Measurements from ENCODE around the gene SMYD3. TPM values are rescaled to one million over a fixed set of nuclear protein-coding genes. Genes with fewer than 3 reads are reported as not detected.
A peak's percentile ranks its signal among the peaks of the same experiment; 100 is the strongest.

SMYD3 gene
- total and polyA plus RNA-seq, 9 of the 15 experiments (the other 6 are each of a cell fraction or from before 2014, with no cell fraction given): 128 to 440 (median 197) TPM

GRCh38 chr1:245896258-245896657 is 610.8 kb downstream of the SMYD3 start:
- 94% methylated on average over 3 of the region's 3 CpGs for WGBS (ENCODE audit: insufficient coverage, low coverage, missing lambda C conversion rate)
- Histone ChIP-seq H3K9ac (ENCODE audit: insufficient read depth in 1 of 2, low read depth in 2 of 2, low read length in 2 of 2) (no peak overlapping the region), H3K4me3 (no peak overlapping the region), H3K27me3 (ENCODE audit: control insufficient read depth in 2 of 2, insufficient read depth in 2 of 2, low read length in 2 of 2) (no peaks in the 10 kb centered on the region), H4K20me1 (replicated peaks; ENCODE audit: control insufficient read depth, insufficient read depth, low read length) (no peaks in the 10 kb centered on the region), H3K27ac (ENCODE audit: extremely low read depth, low read depth, low read length) (no peak overlapping the region), H3K36me3 (ENCODE audit: control insufficient read depth, insufficient read depth, low read length) (peaks cover 74% of the 10 kb centered on the region), H3K9me1 (ENCODE audit: control insufficient read depth, insufficient read depth, low read length) (peaks cover 4% of the 10 kb centered on the region), H3K79me2 (ENCODE audit: control insufficient read depth, insufficient read depth, low read length) (peaks cover 22% of the 10 kb centered on the region; the same call in 2 of the 3 replicates), H3K4me2 (ENCODE audit: insufficient read depth, low read length) (no peak overlapping the region), H3K4me1 (replicated peaks in 1 of 2; ENCODE audit: control insufficient read depth in 2 of 2, insufficient read depth in 2 of 2, low read length in 2 of 2) (no peaks in the 10 kb centered on the region), H2AFZ (ENCODE audit: low read depth, low read length) (no peak overlapping the region), H3K9me3 (replicated peaks; ENCODE audit: control insufficient read depth, insufficient read depth, low read depth, low read length) (peaks cover 14% of the 10 kb centered on the region)
- no peak for ATAC-seq
- DNase-seq (ENCODE audit: extremely low read depth in 1 of 4, low spot score in 3 of 4): no peak
- POLR2A ChIA-PET: no interaction called here
- no peak for FAIRE-seq
- BruUV-seq (replicated peaks): no TSS peak
- CTCF ChIA-PET (ENCODE audit: low intra/inter-chr PET ratio): interaction anchor here (0.6 kb wide), 1 partner anchor 616 kb away, joined by 3 read pairs; no protein-coding TSS in a partner anchor
- in situ Hi-C loops (cut with MboI): no loop called here
- TF ChIP-seq POLR2AphosphoS2 (IDR thresholded peaks at IDR 0.05; ENCODE audit: low read length) (0 out of 2 replicates have a peak, but pooled peaks have one; percentile 46), ESRRB (CRISPR knock-in tag; IDR thresholded peaks at IDR 0.05; ENCODE audit: borderline replicate concordance) (no peak)
- intact Hi-C loops (cut with micrococcal nuclease): no loop called here

DNA sequence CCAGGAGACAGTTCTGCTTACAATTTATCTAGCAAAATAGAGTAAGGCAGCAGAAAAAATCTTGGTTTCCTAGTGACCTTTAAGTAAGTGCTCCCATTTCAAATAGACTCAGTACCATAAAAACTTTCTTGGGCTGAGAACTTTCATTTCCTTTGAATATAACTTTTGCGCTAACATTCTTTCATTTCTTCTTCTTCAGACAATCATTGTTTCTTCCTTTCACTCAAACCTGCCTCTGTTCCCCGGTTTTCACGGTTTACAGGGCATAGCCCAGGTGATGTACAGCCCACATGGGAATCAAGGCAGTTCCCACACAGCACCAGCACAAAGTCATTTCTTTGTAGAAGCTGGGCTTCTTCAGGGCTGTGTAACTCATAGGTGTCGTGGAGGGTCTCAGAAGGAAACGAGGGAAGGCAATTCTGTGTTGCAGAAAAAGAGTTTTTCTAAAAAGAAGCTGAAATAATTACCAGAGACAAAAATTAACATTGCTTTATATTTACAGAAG is 611.6 kb downstream of the SMYD3 start:
- H3K79me2 ChIP-seq (ENCODE audit: control insufficient read depth, insufficient read depth, low read length): peaks cover 20% of the 10 kb centered on the region; the same call in 2 of the 3 replicates
- peaks cover 4% of the 10 kb centered on the region for H3K9me1 ChIP-seq (ENCODE audit: control insufficient read depth, insufficient read depth, low read length)
- intact Hi-C loops (cut with micrococcal nuclease): no loop called here
- BruUV-seq (replicated peaks): no TSS peak
- no peaks in the 10 kb centered on the region for H3K27me3 ChIP-seq (ENCODE audit: control insufficient read depth in 2 of 2, insufficient read depth in 2 of 2, low read length in 2 of 2)
- no peak overlapping the region for H2AFZ ChIP-seq (ENCODE audit: low read depth, low read length)
- DNase-seq (ENCODE audit: extremely low read depth in 1 of 4, low spot score in 3 of 4) (no peak), ATAC-seq (no peak), FAIRE-seq (peak; percentile 26)
- no peak overlapping the region for H3K27ac ChIP-seq (ENCODE audit: extremely low read depth, low read depth, low read length)
- in situ Hi-C loops (cut with MboI): no loop called here
- ChIA-PET CTCF (ENCODE audit: low intra/inter-chr PET ratio) (no interaction called here), POLR2A (no interaction called here)
- TF ChIP-seq ZNF347 (CRISPR knock-in tag; IDR thresholded peaks at IDR 0.05; ENCODE audit: low read depth) (no peak), MAFK (IDR thresholded peaks at IDR 0.05; ENCODE audit: low read length) (no peak), NFE2 (IDR thresholded peaks at IDR 0.05; ENCODE audit: low read depth) (no peak), MTA1 (IDR thresholded peaks at IDR 0.05; ENCODE audit: borderline replicate concordance) (no peak)
- no peak overlapping the region for H3K9ac ChIP-seq (ENCODE audit: insufficient read depth in 1 of 2, low read depth in 2 of 2, low read length in 2 of 2)
- H4K20me1 ChIP-seq (replicated peaks; ENCODE audit: control insufficient read depth, insufficient read depth, low read length): no peaks in the 10 kb centered on the region
- H3K9me3 ChIP-seq (replicated peaks; ENCODE audit: control insufficient read depth, insufficient read depth, low read depth, low read length): peaks cover 14% of the 10 kb centered on the region
- no peaks in the 10 kb centered on the region for H3K4me1 ChIP-seq (replicated peaks in 1 of 2; ENCODE audit: control insufficient read depth in 2 of 2, insufficient read depth in 2 of 2, low read length in 2 of 2)
- H3K4me2 ChIP-seq (ENCODE audit: insufficient read depth, low read length): no peak overlapping the region
- H3K4me3 ChIP-seq: no peak overlapping the region
- peaks cover 68% of the 10 kb centered on the region for H3K36me3 ChIP-seq (ENCODE audit: control insufficient read depth, insufficient read depth, low read length)
- WGBS (ENCODE audit: insufficient coverage, low coverage, missing lambda C conversion rate): 93% methylated on average over 5 of the region's 5 CpGs

Measured in K562 (cell line).